HG03103 (cell line): Measurements from ENCODE around the gene RPS24.

Source experiments
- ATAC-seq: cut with Tn5 transposase; IDR thresholded peaks from one replicate; pipeline ENCODE4 v1.9.1; 2021; ENCODE audit warnings: low read depth; ENCODE audit not compliant: unreplicated experiment

RPS24 gene

GRCh38 chr10:78081292-78081691, 47.6 kb downstream of the RPS24 start:
- no peak for ATAC-seq

- no peak for ATAC-seq
Measured at GRCh38 chr10:78082636-78083035, 49.0 kb downstream of the RPS24 start.
